Panc1 (cell line): ENCODE measurements around the gene MAPT. TPM values are rescaled to one million over a fixed set of nuclear protein-coding genes. Genes with fewer than 3 reads are reported as not detected.

Source experiments
- ATAC-seq: fragments of 200-7000 bp; cut with Tn5 transposase; 2 replicates; pipeline ENCODE4 v1.9.1; 2020; ENCODE audit warnings: mild to moderate bottlenecking, moderate library complexity
- BruUV-seq: library from RNA; stranded (reverse); fragments of 400-500 nt; replicated peaks from 2 replicates; lab custom pipeline; 2021; lab: Mats Ljungman, UMichigan
- CTCF ChIA-PET: fragments of 300-600 bp; sonication (Branson Sonifier 250); formaldehyde crosslinking; loops from one replicate; lab custom pipeline; 2022; ENCODE audit warnings: antibody characterized with exemption; lab: Charles Lee
- POLR2A ChIA-PET: fragments of 300-600 bp; sonication (Branson Sonifier 250); formaldehyde crosslinking; loops from one replicate; lab custom pipeline; 2022; ENCODE audit warnings: antibody characterized with exemption; lab: Charles Lee
- DNase-seq: peaks from one replicate; pipeline ENCODE4 v3.0.0-alpha.2; 2010; ENCODE audit warnings: low read depth, low spot score
- H3K27ac ChIP-seq: 2 replicates; pipeline ENCODE4 v1.5.1; 2011; ENCODE audit warnings: mild to moderate bottlenecking, low read length, inconsistent platforms
- H3K27me3 ChIP-seq: fragments of 200-500 bp; sonication (Bioruptor generic); 2 replicates; pipeline ENCODE4 v1.6.0; 2014; ENCODE audit warnings: low read length, inconsistent platforms; ENCODE audit not compliant: control insufficient read depth, insufficient read depth
- H3K36me3 ChIP-seq: fragments of 200-500 bp; sonication (Bioruptor generic); 2 replicates; pipeline ENCODE4 v1.5.1; 2014; ENCODE audit warnings: inconsistent platforms, mild to moderate bottlenecking, low read length, moderate library complexity; ENCODE audit not compliant: control insufficient read depth, insufficient read depth
- H3K4me1 ChIP-seq: 2 replicates; pipeline ENCODE4 v1.5.1; 2011; ENCODE audit warnings: inconsistent platforms, mild to moderate bottlenecking, low read length, moderate library complexity; ENCODE audit not compliant: control insufficient read depth, insufficient read depth
- H3K4me3 ChIP-seq, 2 experiments: 2 replicates each; pipeline ENCODE4 v1.5.1; 2011 to 2012; ENCODE audit warnings: low read depth in 2 of 2, low read length in 2 of 2, mild to moderate bottlenecking in 2 of 2, inconsistent platforms in 1 of 2, moderate library complexity in 1 of 2
- H3K9me3 ChIP-seq: fragments of 200-500 bp; sonication (Bioruptor generic); 2 replicates; pipeline ENCODE4 v1.5.1; 2014; ENCODE audit warnings: low read depth, mild to moderate bottlenecking, inconsistent platforms, low read length, moderate library complexity; ENCODE audit not compliant: control insufficient read depth, insufficient read depth
- CTCF ChIP-seq: fragments of 450-650 bp; IDR thresholded peaks from 2 replicates; pipeline ENCODE4 v1.5.1; 2017; ENCODE audit warnings: mild to moderate bottlenecking
- POLR2AphosphoS5 ChIP-seq: IDR thresholded peaks from 2 replicates; pipeline ENCODE4 v1.6.1; 2012; ENCODE audit warnings: mild to moderate bottlenecking, low read depth, low read length, moderate library complexity
- REST ChIP-seq, 2 experiments: IDR thresholded peaks; 2 replicates each; pipeline ENCODE4 v1.6.1; 2011 to 2012; ENCODE audit warnings: low read depth in 2 of 2, control low read depth in 1 of 2, low read length in 1 of 2, mild to moderate bottlenecking in 1 of 2, moderate library complexity in 1 of 2; ENCODE audit not compliant: insufficient read depth in 1 of 2
- SIN3A ChIP-seq: IDR thresholded peaks from 2 replicates; pipeline ENCODE4 v1.6.1; 2012; ENCODE audit warnings: low read depth, mild to moderate bottlenecking, low read length, moderate library complexity, borderline replicate concordance; ENCODE audit not compliant: insufficient read depth
- TCF7L2 ChIP-seq: IDR thresholded peaks from 2 replicates; pipeline ENCODE4 v1.6.1; 2011; ENCODE audit warnings: mild to moderate bottlenecking, low read depth, low read length, inconsistent platforms
- in situ Hi-C: cut with HindIII; loops from 2 replicates; pipeline ENCODE4 v1.10.0; 2016; ENCODE audit warnings: low sequenced_read_pairs, low pct_unique_long_range_greater_than_20kb
- intact Hi-C: fragments of 100-400 bp; cut with micrococcal nuclease; formaldehyde crosslinking; loops from one replicate; pipeline ENCODE4 v1.10.0; 2022; ENCODE audit not compliant: unreplicated experiment
- total RNA-seq: library from RNA; stranded (reverse); gene quantifications from one replicate; pipeline ENCODE4 v1.2.1, GENCODE V29; 2021; ENCODE audit not compliant: unreplicated experiment

MAPT gene
- total RNA-seq, 1 experiment from 2014 or later: 0.59 TPM

- ATAC-seq: no peak
- no TSS peak for BruUV-seq
Observed at GRCh38 chr17:45918241-45918745, 23.9 kb downstream of the MAPT start.

GRCh38 chr17:45919136-45919535 lies 24.8 kb downstream of the MAPT start:
- no peaks in the 10 kb centered on the region for H3K36me3 ChIP-seq
- no peaks in the 10 kb centered on the region for H3K4me1 ChIP-seq
- H3K27me3 ChIP-seq: no peaks in the 10 kb centered on the region
- POLR2A ChIA-PET: no interaction called here
- CTCF ChIA-PET: no interaction called here
- in situ Hi-C loops (no loop called here), intact Hi-C loops (no loop called here)
- H3K27ac ChIP-seq: no peak overlapping the region
- TF ChIP-seq POLR2AphosphoS5: no peak
- no peak for TF ChIP-seq SIN3A
- no peak for TF ChIP-seq TCF7L2
- no peak for TF ChIP-seq CTCF
- no peak for TF ChIP-seq REST (IDR thresholded peaks at IDR 0.05; ENCODE audit: insufficient read depth in 1 of 2, low read depth in 2 of 2, low read length in 1 of 2)
- no peaks in the 10 kb centered on the region for H3K9me3 ChIP-seq
- ATAC-seq (no peak), DNase-seq (no peak)
- no TSS peak for BruUV-seq
- H3K4me3 ChIP-seq: no peak overlapping the region

More at GRCh38 chr17:45918241-45918745, 23.9 kb downstream of the MAPT start:
- CTCF ChIA-PET: interaction anchor here (0.7 kb wide), 1 partner anchor 24 kb away, joined by 3 read pairs; the partner anchor contains the start of gene MAPT
- in situ Hi-C loops: no loop called here
- POLR2A ChIA-PET: no interaction called here
- TF ChIP-seq SIN3A (no peak), POLR2AphosphoS5 (no peak), REST (IDR thresholded peaks at IDR 0.05; ENCODE audit: insufficient read depth in 1 of 2, low read depth in 2 of 2, low read length in 1 of 2) (no peak), CTCF (no peak), TCF7L2 (no peak)
- Histone ChIP-seq H3K9me3 (no peaks in the 10 kb centered on the region), H3K4me1 (no peaks in the 10 kb centered on the region), H3K36me3 (no peaks in the 10 kb centered on the region), H3K27ac (no peak overlapping the region), H3K4me3 (no peak overlapping the region), H3K27me3 (no peaks in the 10 kb centered on the region)
- intact Hi-C loops: no loop called here
- DNase-seq: no peak
